ENCODE data around the gene RAP1GAP.

The RAP1GAP gene

GRCh38 chr1:21589618-21590017 is 79.5 kb downstream of the RAP1GAP start:
- DNase-seq: no peak

DNA sequence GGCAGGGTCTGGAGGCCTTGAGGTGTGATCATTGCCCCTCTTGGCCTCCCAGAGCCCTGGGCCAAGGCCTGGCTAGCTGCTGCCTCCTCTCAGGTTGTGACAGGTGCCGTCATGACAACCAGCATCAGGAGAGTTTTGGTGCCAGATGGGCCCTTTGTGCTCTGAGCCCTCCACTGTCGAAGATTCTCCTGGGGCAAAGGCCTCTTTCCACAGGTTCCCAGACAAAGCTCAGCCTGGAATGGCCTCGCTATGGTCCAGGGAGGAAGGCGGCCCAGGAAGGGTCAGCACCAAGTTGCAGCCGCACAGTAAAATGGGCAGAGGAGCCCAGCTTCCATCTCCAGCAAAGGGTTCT is 81.6 kb downstream of the RAP1GAP start:
- no peak for DNase-seq

GRCh38 chr1:21586846-21587601 is 82.1 kb downstream of the RAP1GAP start:
- no peak for DNase-seq

- DNase-seq: no peak
Observed at GRCh38 chr1:21586222-21586621, 82.9 kb downstream of the RAP1GAP start.

DNA sequence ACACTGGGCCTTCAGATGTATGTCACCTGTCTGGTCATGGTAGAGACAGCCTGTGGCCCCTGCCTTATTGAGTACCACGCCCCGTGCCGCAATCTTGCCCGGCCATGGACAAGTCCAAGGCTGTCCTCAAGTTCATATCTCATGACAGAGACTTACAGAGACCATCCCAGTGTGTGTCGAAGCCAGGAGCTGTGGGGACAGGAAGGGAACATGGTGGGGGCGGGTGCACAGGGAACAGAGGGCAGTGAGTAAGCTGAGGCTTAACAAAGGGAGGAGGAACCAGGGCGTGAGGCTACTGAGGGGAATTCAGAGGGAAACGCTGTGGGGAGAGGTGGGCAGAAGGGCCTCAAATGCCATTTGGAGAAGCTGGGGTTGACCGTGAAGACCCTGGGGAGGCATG is 84.1 kb downstream of the RAP1GAP start:
- DNase-seq: no peak

GRCh38 chr1:21584096-21584495 is 85.1 kb downstream of the RAP1GAP start:
- DNase-seq: no peak

DNA sequence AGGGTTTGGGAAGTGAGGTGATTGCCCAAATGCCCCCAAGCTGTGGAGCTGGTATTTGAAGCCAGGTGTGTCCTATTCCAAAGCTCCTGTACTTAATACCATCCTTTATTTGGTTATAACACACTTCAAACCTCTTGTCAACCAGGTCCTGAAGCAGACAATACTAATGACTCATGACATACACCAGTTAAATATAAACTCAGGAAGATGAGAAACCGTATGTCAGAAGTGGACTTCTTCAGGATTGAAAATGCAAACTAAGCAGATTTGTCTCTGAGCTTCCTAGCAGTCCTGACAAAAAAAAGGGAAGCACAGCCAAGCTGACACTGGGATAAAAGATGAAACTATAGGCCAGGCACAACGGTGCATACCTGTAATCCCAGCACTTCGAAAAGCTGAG is 89.4 kb downstream of the RAP1GAP start:
- DNase-seq: no peak

GRCh38 chr1:21577933-21578332 is 91.2 kb downstream of the RAP1GAP start:
- no peak for DNase-seq

DNA sequence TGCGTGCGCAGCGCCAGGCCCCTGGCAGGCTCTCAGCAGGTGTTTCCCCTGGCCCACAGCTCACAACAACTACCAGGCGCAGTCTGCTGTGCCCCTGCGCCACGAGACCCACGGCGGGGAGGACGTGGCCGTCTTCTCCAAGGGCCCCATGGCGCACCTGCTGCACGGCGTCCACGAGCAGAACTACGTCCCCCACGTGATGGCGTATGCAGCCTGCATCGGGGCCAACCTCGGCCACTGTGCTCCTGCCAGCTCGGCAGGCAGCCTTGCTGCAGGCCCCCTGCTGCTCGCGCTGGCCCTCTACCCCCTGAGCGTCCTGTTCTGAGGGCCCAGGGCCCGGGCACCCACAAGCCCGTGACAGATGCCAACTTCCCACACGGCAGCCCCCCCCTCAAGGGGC is 91.8 kb downstream of the RAP1GAP start:
- DNase-seq: no peak

DNA sequence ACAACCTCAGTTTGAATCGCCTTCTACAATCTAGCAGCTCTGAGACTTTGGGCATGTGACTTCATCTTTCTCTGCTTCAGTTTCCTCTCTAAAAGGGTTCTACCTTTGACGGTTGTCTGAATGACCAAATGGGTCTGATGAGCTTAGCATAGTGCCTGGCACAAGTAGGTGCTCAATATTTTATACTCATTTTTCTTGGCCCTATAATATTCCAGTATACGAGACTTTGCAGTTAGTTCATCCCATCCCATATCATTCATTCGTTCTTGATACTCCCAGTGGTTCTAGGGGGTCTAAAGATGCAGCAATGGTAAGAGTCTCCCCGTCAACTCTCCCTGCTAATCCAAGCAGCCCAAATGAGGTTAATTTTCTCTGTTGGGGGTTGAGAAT is 92.4 kb downstream of the RAP1GAP start:
- no peak for DNase-seq

- DNase-seq: no peak
Observed at GRCh38 chr1:21576031-21576797, 92.9 kb downstream of the RAP1GAP start.

DNA sequence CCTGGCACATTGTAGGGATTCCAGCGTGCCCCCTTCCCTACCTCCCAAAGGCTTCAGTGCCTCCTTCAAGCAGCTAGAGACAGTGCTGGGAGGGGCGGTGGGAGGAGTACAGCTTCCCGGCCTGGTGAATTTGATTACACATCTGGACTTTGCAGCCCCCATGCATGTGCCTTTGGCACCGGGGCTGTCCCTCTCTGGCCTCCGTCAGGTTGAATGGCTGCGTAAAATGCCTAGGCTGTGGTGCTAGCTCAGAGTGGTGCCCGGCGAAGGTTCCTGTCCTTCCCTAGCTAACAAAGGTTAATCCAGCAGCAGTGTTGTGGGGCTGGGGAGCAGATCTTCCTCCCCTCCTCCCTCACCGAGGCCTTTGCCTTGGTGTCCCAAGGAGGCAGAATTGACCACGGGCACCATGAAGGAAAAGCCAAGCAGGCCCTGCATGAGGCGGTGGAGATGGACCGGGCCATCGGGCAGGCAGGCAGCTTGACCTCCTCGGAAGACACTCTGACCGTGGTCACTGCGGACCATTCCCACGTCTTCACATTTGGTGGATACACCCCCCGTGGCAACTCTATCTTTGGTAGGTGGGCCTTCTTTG is 93.7 kb downstream of the RAP1GAP start:
- no peak for DNase-seq

DNA sequence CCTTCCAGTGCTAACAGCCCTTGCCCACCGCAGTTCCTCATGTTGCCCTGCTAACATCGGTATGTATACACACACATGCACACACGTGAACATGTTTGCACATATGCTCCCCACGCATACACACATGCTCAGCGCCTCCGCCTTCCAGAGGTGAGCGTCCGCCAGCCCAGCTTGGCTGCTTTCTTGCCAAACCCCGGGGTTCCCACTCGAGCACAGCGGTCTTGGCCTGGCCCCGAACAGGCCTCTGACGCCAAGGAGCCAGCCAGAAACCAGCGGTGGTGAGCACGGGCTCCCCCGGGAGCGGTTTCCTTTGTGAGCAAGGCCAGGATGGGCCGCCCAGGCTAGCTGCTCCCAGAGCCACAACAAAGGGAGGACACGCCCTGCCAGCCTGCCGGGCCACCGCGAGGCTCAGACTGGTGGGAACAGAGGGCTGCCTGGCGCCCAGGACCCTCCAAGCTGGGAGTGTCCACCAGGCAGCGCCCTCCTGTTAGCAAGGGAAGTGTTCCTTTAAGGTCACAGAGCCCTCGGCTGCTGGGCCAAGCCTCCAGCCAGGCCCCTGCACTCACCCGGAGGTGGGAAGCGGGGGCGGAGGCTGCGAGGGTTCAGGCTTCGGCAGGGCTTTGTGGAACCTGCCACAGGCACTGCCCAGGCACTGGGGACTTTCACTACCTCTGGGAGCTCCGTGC is 94.5 kb downstream of the RAP1GAP start:
- no peak for DNase-seq

- no peak for DNase-seq
Observed at GRCh38 chr1:21573971-21574465, 95.1 kb downstream of the RAP1GAP start.

DNA sequence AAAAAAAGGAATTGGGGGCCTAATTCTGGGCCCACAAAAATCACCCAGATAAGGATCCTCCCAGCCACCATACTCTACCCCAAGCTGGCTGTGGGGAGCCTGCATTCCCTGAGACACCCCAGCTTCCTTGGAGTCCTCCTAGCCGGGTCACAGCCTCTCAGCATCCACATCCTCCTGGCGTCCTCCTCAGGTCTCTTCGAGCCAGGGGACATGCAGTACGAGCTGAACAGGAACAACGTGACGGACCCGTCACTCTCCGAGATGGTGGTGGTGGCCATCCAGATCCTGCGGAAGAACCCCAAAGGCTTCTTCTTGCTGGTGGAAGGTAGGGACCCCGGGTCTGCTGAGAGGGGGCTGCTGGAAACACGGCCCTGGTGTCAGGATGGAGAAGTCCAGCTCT is 95.7 kb downstream of the RAP1GAP start:
- DNase-seq: no peak

- no peak for DNase-seq
Observed at GRCh38 chr1:21572735-21573277, 96.4 kb downstream of the RAP1GAP start.

GRCh38 chr1:21572221-21572620 is 96.9 kb downstream of the RAP1GAP start:
- DNase-seq: no peak

- DNase-seq: no peak
Observed at GRCh38 chr1:21570885-21571284, 98.3 kb downstream of the RAP1GAP start.

- no peak for DNase-seq
Observed at GRCh38 chr1:21570528-21570875, 98.7 kb downstream of the RAP1GAP start.

DNA sequence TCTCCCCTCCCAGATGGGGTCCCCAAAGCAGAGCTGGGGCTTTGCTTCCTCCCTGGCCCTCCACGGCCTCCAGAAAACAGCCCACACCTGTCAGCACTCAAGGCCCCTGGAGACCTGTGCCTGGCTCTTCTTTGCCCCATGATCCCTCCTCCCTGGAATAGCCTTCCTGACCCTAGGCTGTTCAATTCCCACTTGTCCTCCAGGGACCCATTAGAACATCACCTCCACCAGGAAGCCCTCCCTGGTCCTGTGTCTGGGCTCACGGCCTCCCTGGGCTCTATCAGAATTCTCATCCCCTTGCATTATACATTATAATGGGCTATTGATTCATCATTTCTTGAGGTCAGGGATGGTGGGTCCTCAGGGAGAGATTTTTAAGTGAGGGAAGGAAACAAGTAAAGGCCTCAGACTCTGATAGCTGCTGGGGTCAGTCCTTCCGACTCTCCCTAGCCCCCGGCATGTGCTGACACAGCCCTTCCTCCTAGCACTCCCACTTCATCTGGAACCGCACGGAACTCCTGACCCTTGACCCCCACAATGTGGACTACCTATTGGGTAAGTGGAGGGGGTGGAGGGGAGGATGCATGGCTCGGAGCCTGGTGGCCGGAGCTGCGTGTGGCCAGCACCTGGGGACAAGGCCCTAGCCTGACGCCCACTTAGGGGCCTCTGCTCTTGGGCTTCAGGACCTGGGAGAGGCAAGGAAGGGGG is 99.2 kb downstream of the RAP1GAP start:
- DNase-seq: no peak

- no peak for DNase-seq
Observed at GRCh38 chr1:21568809-21569385, 100.3 kb downstream of the RAP1GAP start.
